Right cardiac atrium (tissue), 5 donors: ENCODE measurements around the gene ASPG. TPM values are rescaled to one million over a fixed set of nuclear protein-coding genes. Genes with fewer than 3 reads are reported as not detected.

ENCODE experiments used
- ATAC-seq, 2 donors: fragments of 200-7000 bp; cut with Tn5 transposase; one replicate each; pipeline versions ENCODE4 v1.8.0 to v1.9.1; 2020; ENCODE audit warnings: moderate library complexity in 2 of 2, mild to moderate bottlenecking in 1 of 2
- DNase-seq, 3 donors: peaks; one replicate each; pipeline ENCODE4 v3.0.0-alpha.2; 2020
- H3K27ac ChIP-seq: one replicate; pipeline ENCODE4 v1.5.1; 2013; ENCODE audit warnings: mild to moderate bottlenecking, low read length, control low read depth, moderate library complexity
- H3K27me3 ChIP-seq: one replicate; pipeline ENCODE4 v1.6.1; 2013; ENCODE audit not compliant: control insufficient read depth, insufficient read depth
- H3K4me1 ChIP-seq: one replicate; pipeline ENCODE4 v1.6.1; 2013; ENCODE audit warnings: low read length; ENCODE audit not compliant: control insufficient read depth, insufficient read depth
- H3K4me3 ChIP-seq: one replicate; pipeline ENCODE4 v1.5.1; 2013; ENCODE audit warnings: low read length, control low read depth
- H3K9me3 ChIP-seq: one replicate; pipeline ENCODE4 v1.6.1; 2013; ENCODE audit warnings: low read length; ENCODE audit not compliant: control insufficient read depth
- WGBS: extraction: QIAGEN DNeasy Blood & Tissue Kit; methylation state at CpG from one replicate; pipeline ENCODE4 v1.1.7; 2013; 5-methylcytosine and 5-hydroxymethylcytosine counted together
- intact Hi-C, 4 donors: fragments of 100-400 bp; cut with DNase I; formaldehyde crosslinking; loops; one replicate each; pipeline versions ENCODE4 v1.11.0 to v1.14.0; 2022 to 2023
- polyA plus RNA-seq: library from polyadenylated mRNA; stranded (reverse); fragments of 200-250 nt; gene quantifications from one replicate; pipeline ENCODE4 v1.2.3, GENCODE V29; 2013
- total RNA-seq, 4 donors: library from RNA; stranded (reverse); fragmentation: NEBNext Ultra II Directional; extraction: Animal tissue kit (Norgen Biotek cat#: 25700); gene quantifications; one replicate each; pipeline ENCODE4 v1.2.1, GENCODE V29; 2021
- donor health status: healthy with polysubstance abuse.
- donor health status: DM: no; HTN: yes; CAD: no.
- donor health status: DM: no; HTN: no; CAD: no.
- donor health status: DM: no; HTN: yes; CAD: no; lungs with severe emphysema.
- donor health status: DM: yes; HTN: yes; CAD: no.

ASPG gene
- total and polyA plus RNA-seq, 5 donors = 99.1 to 307 (median 174) TPM

DNA sequence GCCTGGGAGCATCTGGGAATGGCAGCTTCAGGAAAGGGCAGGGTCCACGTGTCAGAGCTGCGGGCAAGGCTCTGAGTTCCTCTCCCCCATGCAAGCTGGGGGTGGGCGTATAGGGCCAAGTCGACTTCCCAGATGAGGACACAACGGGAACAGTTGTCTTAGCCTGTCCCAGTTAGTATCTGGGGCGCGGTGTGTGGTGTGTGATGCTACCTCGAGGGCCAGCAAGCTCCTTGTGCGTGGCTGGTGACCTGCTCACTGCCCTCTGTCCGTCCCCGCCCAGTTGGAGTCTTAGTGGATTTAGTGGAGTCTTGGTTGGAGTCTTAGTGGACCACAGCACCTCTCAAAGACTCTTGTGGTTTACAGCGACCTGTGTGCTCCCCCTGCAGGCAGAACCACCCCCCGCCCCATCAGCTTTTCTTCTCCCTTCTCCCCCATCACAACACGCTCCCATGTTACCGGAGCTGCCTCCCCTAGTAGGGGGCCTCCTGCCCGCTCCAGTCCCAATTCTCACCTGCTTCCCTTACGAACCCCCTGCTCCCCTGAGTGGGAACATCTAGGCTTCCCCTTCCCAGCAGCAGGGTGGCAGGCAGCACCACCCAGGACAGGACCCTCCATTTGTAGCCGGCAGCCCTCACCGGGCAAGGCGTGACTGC, 8.7 kb downstream of the ASPG start:
- no peak overlapping the region for H3K27ac ChIP-seq
- no peaks in the 10 kb centered on the region for H3K9me3 ChIP-seq
- intact Hi-C loops = no loop called here
- H3K27me3 ChIP-seq = no peaks in the 10 kb centered on the region
- H3K4me1 ChIP-seq = no peaks in the 10 kb centered on the region
- 60% methylated on average over 20 of the region's 20 CpGs for WGBS
- DNase-seq = peak in 1 of 3 donors; percentile 33
- no peak overlapping the region for H3K4me3 ChIP-seq
- ATAC-seq = no peak

DNA sequence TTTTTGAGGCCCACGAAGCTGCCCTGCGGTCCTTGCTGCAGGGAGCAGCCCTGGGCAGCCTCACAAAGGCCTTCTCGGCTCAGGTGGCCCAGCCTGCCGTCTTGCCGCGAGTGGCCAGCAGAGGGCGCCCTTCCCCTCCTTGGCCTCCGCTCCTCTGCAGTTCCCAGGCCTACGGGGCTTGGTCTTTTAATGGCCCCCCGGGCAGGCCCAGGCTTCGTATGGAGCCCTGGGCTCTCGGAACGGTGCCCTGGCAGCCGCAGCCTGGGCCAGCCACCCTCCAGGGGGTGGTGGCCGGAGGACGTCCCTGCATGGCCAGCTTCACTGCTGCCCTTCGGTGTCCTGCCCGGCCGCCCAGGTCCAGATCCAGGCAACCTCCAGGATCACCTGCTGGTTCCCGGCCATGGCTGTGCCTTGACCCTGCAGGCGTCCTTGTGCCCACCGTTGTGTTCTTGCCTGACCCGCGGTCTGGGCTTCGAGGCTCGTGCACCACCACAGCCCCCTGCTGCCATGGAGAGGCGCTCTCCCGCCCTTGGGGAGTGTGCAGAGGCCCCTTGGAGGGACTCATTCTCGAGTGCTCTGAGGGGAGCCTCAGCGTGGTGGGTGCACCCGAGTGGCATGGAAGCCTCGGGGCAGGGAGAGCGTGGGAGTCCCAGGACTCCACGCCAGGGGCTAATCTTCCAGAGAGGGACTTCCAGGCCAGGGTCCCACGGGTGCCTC, 9.4 kb downstream of the ASPG start:
- no peaks in the 10 kb centered on the region for H3K9me3 ChIP-seq
- no peaks in the 10 kb centered on the region for H3K4me1 ChIP-seq
- H3K27me3 ChIP-seq = no peaks in the 10 kb centered on the region
- intact Hi-C loops = no loop called here
- H3K4me3 ChIP-seq = no peak overlapping the region
- peak; percentile 23 to 37 for ATAC-seq
- no peak overlapping the region for H3K27ac ChIP-seq
- DNase-seq = peak; percentile 48 to 86 (median 79)
- WGBS = 48% methylated on average over 35 of the region's 35 CpGs

DNA sequence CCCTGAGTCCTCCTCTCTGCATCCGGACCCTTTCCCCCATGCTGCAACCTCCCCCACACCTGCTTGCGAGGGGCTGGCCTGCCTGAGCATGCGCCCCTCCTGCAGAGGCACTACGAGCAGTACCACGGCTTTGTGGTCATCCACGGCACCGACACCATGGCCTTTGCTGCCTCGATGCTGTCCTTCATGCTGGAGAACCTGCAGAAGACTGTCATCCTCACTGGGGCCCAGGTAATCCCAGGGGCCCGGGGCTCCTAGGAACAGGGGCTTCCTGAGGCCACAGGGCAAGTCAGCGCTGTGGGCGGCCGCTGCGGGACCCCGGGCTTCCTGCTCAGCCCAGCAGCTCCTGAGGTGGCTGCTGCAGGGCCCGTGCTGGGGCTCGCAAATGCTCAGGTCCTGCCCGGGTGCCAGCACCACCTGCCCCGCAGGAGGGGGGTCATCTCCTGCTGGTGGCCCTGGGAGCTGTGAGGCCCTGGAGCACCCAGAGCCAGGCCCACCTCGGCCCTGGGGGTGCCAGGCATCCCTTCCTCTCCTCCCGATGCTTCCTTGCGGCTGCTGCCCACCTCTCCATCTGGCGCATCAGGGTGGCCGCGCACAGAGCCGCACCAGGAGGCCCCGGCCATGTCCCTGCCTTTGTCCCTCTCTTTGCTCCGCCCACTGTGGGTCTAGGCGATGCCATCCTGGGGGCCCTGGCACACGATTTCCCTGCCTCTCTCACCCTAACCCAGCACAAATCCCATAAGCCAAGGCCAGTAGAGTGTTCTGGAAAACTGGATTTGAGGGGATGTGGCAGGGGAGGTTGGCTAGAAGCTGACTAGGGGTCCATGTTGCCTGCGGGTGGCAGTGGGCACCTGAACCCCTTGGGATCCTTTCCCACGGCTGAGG, 10.2 kb downstream of the ASPG start:
- DNase-seq = peak; percentile 13 to 53 (median 38)
- no peaks in the 10 kb centered on the region for H3K4me1 ChIP-seq
- no peaks in the 10 kb centered on the region for H3K9me3 ChIP-seq
- H3K4me3 ChIP-seq = no peak overlapping the region
- ATAC-seq = no peak
- 87% methylated on average over 31 of the region's 31 CpGs for WGBS
- H3K27me3 ChIP-seq = no peaks in the 10 kb centered on the region
- no peak overlapping the region for H3K27ac ChIP-seq
- intact Hi-C loops = no loop called here

DNA sequence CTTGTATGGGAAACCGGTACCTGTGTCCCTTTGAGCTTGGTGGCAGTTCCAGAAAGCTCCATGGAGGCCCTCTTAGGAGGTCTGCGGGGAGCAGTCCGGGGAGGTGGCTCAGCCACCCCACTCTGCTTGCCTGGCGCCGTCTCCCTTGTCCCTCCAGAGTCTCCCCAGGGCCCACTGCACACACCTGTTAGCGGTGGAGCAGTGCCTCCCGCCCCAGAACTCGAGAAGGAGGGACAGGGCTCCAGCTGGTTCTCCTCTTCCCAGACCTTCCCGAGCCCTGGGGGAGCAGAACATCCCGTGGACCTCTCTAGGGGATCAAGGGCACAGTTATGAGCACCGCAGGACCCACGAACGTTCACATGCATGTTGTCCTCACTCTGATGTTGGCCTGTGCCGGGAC, 10.8 kb downstream of the ASPG start:
- intact Hi-C loops = no loop called here
- ATAC-seq (no peak), DNase-seq (peak in 1 of 3 donors; percentile 27)
- no peaks in the 10 kb centered on the region for H3K9me3 ChIP-seq
- 84% methylated on average over 14 of the region's 14 CpGs for WGBS
- H3K27ac ChIP-seq = no peak overlapping the region
- H3K27me3 ChIP-seq = no peaks in the 10 kb centered on the region
- H3K4me1 ChIP-seq = no peaks in the 10 kb centered on the region
- H3K4me3 ChIP-seq = no peak overlapping the region

DNA sequence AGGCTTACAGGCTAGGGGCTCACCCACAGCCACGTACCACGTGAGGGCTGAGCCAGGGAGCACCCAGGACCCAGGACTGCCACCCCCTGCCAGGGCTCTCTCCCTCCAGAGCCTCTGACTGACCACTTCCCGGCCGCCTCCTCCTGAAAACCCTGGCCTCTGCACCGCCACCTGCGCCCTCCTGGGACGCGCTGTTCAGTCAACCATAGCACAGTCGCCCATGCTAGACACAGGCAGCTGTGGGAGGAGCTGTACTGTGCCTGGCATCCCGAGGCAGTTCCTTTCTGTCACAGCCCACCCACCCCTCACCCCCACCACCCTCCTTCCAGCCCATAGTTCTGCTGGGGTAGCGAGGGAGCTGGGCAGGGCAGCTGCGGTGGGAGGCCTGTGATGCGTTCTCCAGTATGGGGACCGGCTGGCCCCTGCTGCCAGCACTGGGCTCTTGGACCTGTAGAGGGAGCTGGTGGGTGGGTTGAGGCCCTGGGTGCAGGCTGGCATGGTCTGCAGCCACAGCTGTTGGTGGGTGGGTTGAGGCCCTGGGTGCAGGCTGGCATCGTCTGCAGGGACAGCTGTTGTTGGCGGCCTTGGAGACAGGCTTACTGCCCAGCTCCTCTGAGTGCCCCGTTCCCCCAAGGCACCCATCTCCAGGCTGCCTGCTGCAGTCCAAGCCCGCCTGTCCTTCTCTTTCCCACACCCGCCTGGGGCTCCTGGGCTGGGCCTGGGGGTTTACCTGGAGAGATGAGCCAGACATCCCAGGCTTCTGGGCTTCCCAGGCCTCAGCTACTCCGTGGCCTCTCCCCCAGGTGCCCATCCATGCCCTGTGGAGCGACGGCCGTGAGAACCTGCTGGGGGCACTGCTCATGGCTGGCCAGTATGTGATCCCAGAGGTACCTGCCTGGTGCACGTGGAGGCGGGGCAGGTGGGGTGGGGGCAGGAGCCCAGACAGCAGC, 11.5 kb downstream of the ASPG start:
- Histone ChIP-seq H3K4me1 (no peaks in the 10 kb centered on the region), H3K27ac (no peak overlapping the region), H3K4me3 (no peak overlapping the region), H3K27me3 (no peaks in the 10 kb centered on the region), H3K9me3 (no peaks in the 10 kb centered on the region)
- WGBS = 78% methylated on average over 25 of the region's 25 CpGs
- no peak for ATAC-seq
- DNase-seq = peak; percentile 7 to 51 (median 37)
- intact Hi-C loops = no loop called here

DNA sequence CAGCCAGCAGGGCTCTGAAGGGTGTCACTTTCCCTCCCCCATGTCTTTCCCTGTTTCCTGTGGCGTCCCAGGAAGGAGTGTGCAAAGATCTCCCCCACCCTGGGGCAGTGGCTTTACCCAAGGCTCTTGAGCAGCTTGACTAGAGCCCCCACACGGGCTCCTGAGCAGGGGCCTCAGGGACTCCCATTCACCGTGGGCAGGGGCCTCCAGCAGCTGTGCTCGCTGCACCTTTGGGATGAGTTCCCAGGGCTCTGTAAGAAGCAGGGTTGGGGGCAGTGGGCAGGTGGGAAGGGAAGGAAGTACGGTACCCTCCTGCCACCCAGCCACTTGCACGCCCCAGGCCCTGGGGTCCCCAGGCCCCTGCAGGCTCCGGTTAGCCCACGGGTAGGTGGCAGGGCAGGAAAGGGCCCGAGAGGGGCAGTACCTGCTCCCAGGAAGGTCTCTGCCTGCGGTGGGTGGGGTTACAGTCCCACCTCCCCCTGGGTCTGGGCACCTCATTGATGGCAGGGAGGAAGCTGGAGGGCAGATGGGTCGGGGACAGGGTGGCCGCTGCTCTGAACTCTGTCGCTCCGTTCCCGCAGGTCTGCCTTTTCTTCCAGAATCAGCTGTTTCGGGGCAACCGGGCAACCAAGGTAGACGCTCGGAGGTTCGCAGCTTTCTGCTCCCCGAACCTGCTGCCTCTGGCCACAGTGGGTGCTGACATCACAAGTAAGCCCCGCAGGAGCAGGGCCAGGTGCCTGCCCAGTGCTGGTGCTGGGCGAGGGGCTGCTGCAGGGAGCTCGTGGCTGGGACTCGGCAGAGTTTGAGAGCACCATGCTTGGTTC, 13.0 kb downstream of the ASPG start:
- DNase-seq (peak; percentile 8 to 53 (median 34)), ATAC-seq (no peak)
- H3K27me3 ChIP-seq = no peaks in the 10 kb centered on the region
- intact Hi-C loops = no loop called here
- no peak overlapping the region for H3K4me3 ChIP-seq
- H3K27ac ChIP-seq = no peak overlapping the region
- no peaks in the 10 kb centered on the region for H3K4me1 ChIP-seq
- H3K9me3 ChIP-seq = no peaks in the 10 kb centered on the region
- WGBS = 82% methylated on average over 25 of the region's 25 CpGs

DNA sequence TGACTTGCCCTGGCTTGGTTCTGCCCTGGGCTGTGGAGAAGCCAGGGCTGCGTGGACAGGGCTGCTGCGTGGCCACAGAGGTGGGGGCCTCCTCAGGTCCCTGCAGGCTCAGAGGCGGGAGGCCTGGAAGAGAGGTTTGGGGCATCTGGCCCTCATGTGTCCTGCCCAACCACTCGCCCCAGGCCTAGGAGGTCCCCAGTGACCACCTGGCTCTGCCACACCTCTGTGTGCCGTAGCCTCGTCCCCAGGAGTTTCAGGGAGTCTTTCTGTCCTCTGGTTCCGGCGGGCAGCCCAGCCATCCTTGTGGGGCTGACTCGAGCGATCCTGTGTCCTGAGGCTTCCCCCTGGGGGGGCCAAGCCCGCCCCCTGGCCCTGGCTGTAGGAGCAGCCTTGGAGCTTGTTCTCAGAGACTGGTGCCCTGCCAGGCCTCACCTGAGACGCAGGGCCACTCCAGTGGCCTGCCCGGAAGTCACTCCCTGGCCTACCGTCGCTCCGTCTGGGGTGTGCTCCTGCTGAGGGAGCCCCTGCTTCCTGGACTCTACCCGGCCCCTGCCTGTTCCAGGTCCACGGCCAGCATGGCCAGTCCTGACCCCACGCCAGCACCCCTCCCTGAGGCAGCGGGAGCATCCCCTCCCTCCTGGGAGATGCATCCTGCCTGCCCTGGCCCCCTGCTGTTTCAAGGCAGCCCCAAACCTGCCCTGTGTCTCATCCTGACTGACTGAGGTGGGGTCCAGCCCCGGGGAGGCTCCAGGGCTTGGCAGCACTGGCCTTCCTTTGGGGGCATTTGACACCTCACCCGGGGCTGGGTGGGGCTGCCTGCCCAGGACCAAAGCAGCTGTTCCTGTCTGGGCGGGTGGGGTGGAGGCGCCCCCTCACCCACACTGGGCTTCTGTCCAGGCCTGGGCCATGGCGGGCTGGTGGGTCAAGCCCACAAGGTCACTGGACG, 13.9 kb downstream of the ASPG start:
- DNase-seq (peak; percentile 13 to 57 (median 48)), ATAC-seq (no peak)
- intact Hi-C loops = no loop called here
- WGBS = 70% methylated on average over 26 of the region's 26 CpGs
- no peaks in the 10 kb centered on the region for H3K27me3 ChIP-seq
- no peak overlapping the region for H3K4me3 ChIP-seq
- no peaks in the 10 kb centered on the region for H3K9me3 ChIP-seq
- no peaks in the 10 kb centered on the region for H3K4me1 ChIP-seq
- H3K27ac ChIP-seq = no peak overlapping the region

DNA sequence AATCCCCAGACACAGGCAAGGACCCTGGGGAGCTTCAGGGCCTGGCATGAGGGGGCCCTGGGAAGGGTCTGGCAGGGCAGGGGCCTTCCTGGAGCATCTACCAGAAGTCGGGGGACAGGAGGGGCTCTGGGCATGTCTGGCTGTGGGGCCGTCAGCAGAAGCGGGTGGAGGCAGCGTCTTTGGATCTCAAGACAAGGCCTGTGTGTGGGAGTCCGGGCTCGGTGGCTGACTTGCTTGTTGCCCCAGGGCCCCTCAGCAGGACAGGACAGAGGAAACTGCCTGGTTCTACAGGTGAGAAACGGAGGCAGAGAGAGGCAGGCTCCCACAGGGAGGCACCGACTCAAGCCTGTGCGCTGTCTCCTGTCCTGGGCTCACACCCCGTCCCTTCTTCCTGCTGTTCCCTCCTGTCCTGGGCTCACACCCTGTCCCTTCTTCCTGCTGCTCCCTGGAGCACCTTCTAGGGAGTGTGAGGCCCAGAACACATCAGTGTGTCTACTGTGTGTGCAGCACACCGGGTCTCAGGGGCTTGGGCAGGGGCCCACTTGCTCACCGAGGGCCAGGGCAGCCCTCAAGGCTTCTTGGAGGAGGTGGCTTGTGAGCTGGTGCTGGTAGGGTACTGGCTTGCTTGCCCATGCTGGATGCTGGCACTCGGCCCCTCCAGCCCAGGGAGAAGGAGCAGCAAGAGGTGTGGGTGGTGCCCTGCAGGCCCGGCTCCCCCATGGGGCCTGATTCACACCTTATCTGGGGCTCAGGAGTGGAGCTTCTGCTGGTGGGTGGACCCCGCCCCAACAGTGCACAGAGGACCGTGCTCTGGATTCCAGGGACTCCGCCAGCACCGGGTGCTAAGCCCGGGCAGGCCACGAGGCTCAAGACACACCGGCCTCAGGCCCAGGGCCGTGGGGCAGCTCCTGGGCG, 14.9 kb downstream of the ASPG start:
- no peaks in the 10 kb centered on the region for H3K27me3 ChIP-seq
- DNase-seq (peak; percentile 11 to 46 (median 43)), ATAC-seq (no peak)
- H3K4me1 ChIP-seq = no peaks in the 10 kb centered on the region
- WGBS = 73% methylated on average over 23 of the region's 23 CpGs
- no peak overlapping the region for H3K27ac ChIP-seq
- H3K9me3 ChIP-seq = no peaks in the 10 kb centered on the region
- intact Hi-C loops = no loop called here
- H3K4me3 ChIP-seq = no peak overlapping the region
